SKM-1 treated with dmso at 0.1 percent for 144 hours (cell line): ENCODE measurements around the gene UBE2E2.

Source experiments
- DNase-seq: peaks from one replicate; lab custom pipeline; 2025; ENCODE audit not compliant: unreplicated experiment; lab: John Stamatoyannopoulos, UW

UBE2E2 gene

GRCh38 chr3:23468203-23468602 is 265.1 kb downstream of the UBE2E2 start:
- DNase-seq: no peak

- peak; percentile 44 for DNase-seq
These were observed 271.6 kb downstream of the UBE2E2 start for GRCh38 chr3:23474580-23475357.

GRCh38 chr3:23475446-23475845 is 272.3 kb downstream of the UBE2E2 start:
- DNase-seq: no peak

GRCh38 chr3:23479026-23479425 is 275.9 kb downstream of the UBE2E2 start:
- no peak for DNase-seq

- DNase-seq: no peak
These were observed 276.6 kb downstream of the UBE2E2 start for GRCh38 chr3:23479615-23480328.

- no peak for DNase-seq
These were observed 277.2 kb downstream of the UBE2E2 start for GRCh38 chr3:23480329-23480714.

GRCh38 chr3:23481011-23481615 is 278.0 kb downstream of the UBE2E2 start:
- DNase-seq: no peak

GRCh38 chr3:23481616-23482278 is 278.6 kb downstream of the UBE2E2 start:
- DNase-seq: no peak

GRCh38 chr3:23484386-23484785 is 281.3 kb downstream of the UBE2E2 start:
- DNase-seq: no peak

- no peak for DNase-seq
These were observed 282.8 kb downstream of the UBE2E2 start for GRCh38 chr3:23485922-23486321.

- no peak for DNase-seq
These were observed 283.9 kb downstream of the UBE2E2 start for GRCh38 chr3:23487015-23487414.

GRCh38 chr3:23488618-23489017 is 285.5 kb downstream of the UBE2E2 start:
- no peak for DNase-seq

GRCh38 chr3:23489300-23490158 is 286.4 kb downstream of the UBE2E2 start:
- no peak for DNase-seq

GRCh38 chr3:23490459-23490858 is 287.3 kb downstream of the UBE2E2 start:
- DNase-seq: no peak

GRCh38 chr3:23492057-23492456 is 288.9 kb downstream of the UBE2E2 start:
- DNase-seq: no peak

- no peak for DNase-seq
These were observed 290.8 kb downstream of the UBE2E2 start for GRCh38 chr3:23493889-23494288.

GRCh38 chr3:23494967-23495366 is 291.8 kb downstream of the UBE2E2 start:
- DNase-seq: no peak

GRCh38 chr3:23495507-23495906 is 292.4 kb downstream of the UBE2E2 start:
- DNase-seq: no peak

- DNase-seq: no peak
These were observed 293.0 kb downstream of the UBE2E2 start for GRCh38 chr3:23496165-23496564.

GRCh38 chr3:23497156-23497555 is 294.0 kb downstream of the UBE2E2 start:
- DNase-seq: no peak
